HCT116 (cell line): Measurements from ENCODE around the gene MOB2. TPM values are rescaled to one million over a fixed set of nuclear protein-coding genes. Genes with fewer than 3 reads are reported as not detected.

Experiments used
- ATAC-seq: fragments of 200-7000 bp; cut with Tn5 transposase; 2 replicates; pipeline ENCODE4 v1.9.1; 2020; ENCODE audit warnings: mild to moderate bottlenecking, moderate library complexity
- BruUV-seq: library from RNA; stranded (reverse); fragments of 400-500 nt; replicated peaks from 2 replicates; lab custom pipeline; 2021; lab: Mats Ljungman, UMichigan
- CTCF ChIA-PET: fragments of 300-600 bp; sonication (Branson Sonifier 250); formaldehyde crosslinking; loops from one replicate; lab custom pipeline; 2021; ENCODE audit warnings: antibody characterized with exemption; lab: Charles Lee
- POLR2A ChIA-PET: fragments of 300-600, 350-600 bp; sonication (Branson Sonifier 250); formaldehyde crosslinking; loops from one replicate; lab custom pipeline; 2021; ENCODE audit warnings: antibody characterized with exemption; lab: Charles Lee
- RAD21 ChIA-PET, 2 experiments: fragments of 300-600 bp; sonication (Branson Sonifier 250); formaldehyde crosslinking; loops; one replicate each; lab custom pipeline; 2023; ENCODE audit warnings: low total read pairs in 2 of 2; ENCODE audit not compliant: uncharacterized antibody in 2 of 2, unreplicated experiment in 2 of 2, low non-redundant PET in 1 of 2; lab: Charles Lee
- DNase-seq: peaks from one replicate; pipeline ENCODE4 v3.0.0-alpha.2; 2010; ENCODE audit warnings: low read depth, low spot score
- H2AFZ ChIP-seq: fragments of 200-600 bp; shearing (Covaris generic), sonication (generic); 2 replicates; pipeline ENCODE4 v1.6.1; 2017; ENCODE audit warnings: low read depth, mixed run types, mixed read lengths, antibody characterized with exemption, low read length; ENCODE audit not compliant: poor library complexity, severe bottlenecking
- H3K27ac ChIP-seq: 2 replicates; pipeline ENCODE4 v1.5.1; 2012; ENCODE audit warnings: low read depth, low read length
- H3K27me3 ChIP-seq: fragments of 200-600 bp; sonication (generic); 2 replicates; pipeline ENCODE4 v1.6.1; 2016; ENCODE audit warnings: mixed run types, low read length, mixed read lengths; ENCODE audit not compliant: insufficient read depth
- H3K36me3 ChIP-seq, 2 experiments: fragments of 200-500 bp in 1 of 2; fragments of 200-600 bp in 1 of 2; sonication (Bioruptor generic) in 1 of 2; sonication (generic) in 1 of 2; 2 replicates each; pipeline versions ENCODE4 v1.5.1 to v1.6.1; 2014 to 2016; ENCODE audit warnings: low read length in 2 of 2, inconsistent platforms in 1 of 2, mixed read lengths in 1 of 2, mixed run types in 1 of 2; ENCODE audit not compliant: insufficient read depth in 2 of 2, control insufficient read depth in 1 of 2
- H3K4me1 ChIP-seq, 2 experiments: fragments of 200-600 bp in 1 of 2; sonication (generic) in 1 of 2; 2 replicates each; pipeline versions ENCODE4 v1.5.1 to v1.6.1; 2012 to 2017; ENCODE audit warnings: low read length in 2 of 2, inconsistent platforms in 1 of 2, mild to moderate bottlenecking in 1 of 2, mixed read lengths in 1 of 2, mixed run types in 1 of 2, moderate library complexity in 1 of 2; ENCODE audit not compliant: insufficient read depth in 2 of 2, control insufficient read depth in 1 of 2
- H3K4me2 ChIP-seq: fragments of 200-600 bp; sonication (generic); 2 replicates; pipeline ENCODE4 v1.6.1; 2017; ENCODE audit warnings: mixed run types, low read length, mixed read lengths
- H3K4me3 ChIP-seq, 2 experiments: fragments of 200-600 bp in 1 of 2; sonication (generic) in 1 of 2; replicated peaks in 1 of 2; 2 replicates each; pipeline ENCODE4 v1.5.1; 2011 to 2016; ENCODE audit warnings: low read length in 2 of 2, control low read depth in 1 of 2, low read depth in 1 of 2, mild to moderate bottlenecking in 1 of 2, mixed read lengths in 1 of 2, mixed run types in 1 of 2
- H3K79me2 ChIP-seq: fragments of 200-600 bp; sonication (generic); 2 replicates; pipeline ENCODE4 v1.6.1; 2017; ENCODE audit warnings: mild to moderate bottlenecking, mixed run types, low read length, moderate library complexity, mixed read lengths; ENCODE audit not compliant: insufficient read depth
- H3K9ac ChIP-seq: fragments of 200-600 bp; sonication (generic); 2 replicates; pipeline ENCODE4 v1.6.1; 2016; ENCODE audit warnings: low read length, mixed read lengths
- H3K9me2 ChIP-seq: fragments of 200-600 bp; sonication (generic), shearing (Covaris generic); 2 replicates; pipeline ENCODE4 v1.6.1; 2017; ENCODE audit warnings: mixed run types, mild to moderate bottlenecking, moderate library complexity; ENCODE audit not compliant: insufficient read depth
- H3K9me3 ChIP-seq, 2 experiments: fragments of 200-500 bp in 1 of 2; fragments of 200-600 bp in 1 of 2; sonication (Bioruptor generic) in 1 of 2; sonication (generic) in 1 of 2; 2 replicates each; pipeline ENCODE4 v1.6.1; 2014 to 2017; ENCODE audit warnings: low read length in 2 of 2, mixed read lengths in 2 of 2, inconsistent platforms in 1 of 2, low read depth in 1 of 2, mild to moderate bottlenecking in 1 of 2, mixed run types in 1 of 2, moderate library complexity in 1 of 2; ENCODE audit not compliant: control insufficient read depth in 1 of 2, insufficient read depth in 1 of 2
- H4K20me1 ChIP-seq: fragments of 200-600 bp; sonication (generic), shearing (Covaris generic); 2 replicates; pipeline ENCODE4 v1.6.1; 2017; ENCODE audit warnings: mixed run types, mild to moderate bottlenecking, moderate library complexity; ENCODE audit not compliant: insufficient read depth
- EZH2 ChIP-seq: fragments of 200-600 bp; sonication (generic); IDR thresholded peaks from 2 replicates; pipeline ENCODE4 v1.6.1; 2017; ENCODE audit warnings: antibody characterized with exemption, mixed run types
- POLR2AphosphoS5 ChIP-seq: IDR thresholded peaks from 2 replicates; pipeline ENCODE4 v1.6.1; 2011; ENCODE audit warnings: mild to moderate bottlenecking, low read depth, low read length, moderate library complexity
- intact Hi-C: fragments of 100-400 bp; cut with micrococcal nuclease; formaldehyde crosslinking; loops from 2 replicates; pipeline ENCODE4 v1.10.0; 2022
- total RNA-seq: library from RNA; stranded (reverse); gene quantifications from one replicate; pipeline ENCODE4 v1.2.1, GENCODE V29; 2021; ENCODE audit not compliant: unreplicated experiment
- TF ChIP-seq, protein P1 (sequence below): IDR thresholded peaks from 2 replicates; pipeline ENCODE4 v1.6.1; 2012; ENCODE audit warnings: low read depth
- TF ChIP-seq, protein P2 (sequence below): IDR thresholded peaks from 2 replicates; pipeline ENCODE4 v1.6.1; 2012

The MOB2 gene
- total RNA-seq, 1 experiment from 2014 or later: 25.7 TPM

DNA sequence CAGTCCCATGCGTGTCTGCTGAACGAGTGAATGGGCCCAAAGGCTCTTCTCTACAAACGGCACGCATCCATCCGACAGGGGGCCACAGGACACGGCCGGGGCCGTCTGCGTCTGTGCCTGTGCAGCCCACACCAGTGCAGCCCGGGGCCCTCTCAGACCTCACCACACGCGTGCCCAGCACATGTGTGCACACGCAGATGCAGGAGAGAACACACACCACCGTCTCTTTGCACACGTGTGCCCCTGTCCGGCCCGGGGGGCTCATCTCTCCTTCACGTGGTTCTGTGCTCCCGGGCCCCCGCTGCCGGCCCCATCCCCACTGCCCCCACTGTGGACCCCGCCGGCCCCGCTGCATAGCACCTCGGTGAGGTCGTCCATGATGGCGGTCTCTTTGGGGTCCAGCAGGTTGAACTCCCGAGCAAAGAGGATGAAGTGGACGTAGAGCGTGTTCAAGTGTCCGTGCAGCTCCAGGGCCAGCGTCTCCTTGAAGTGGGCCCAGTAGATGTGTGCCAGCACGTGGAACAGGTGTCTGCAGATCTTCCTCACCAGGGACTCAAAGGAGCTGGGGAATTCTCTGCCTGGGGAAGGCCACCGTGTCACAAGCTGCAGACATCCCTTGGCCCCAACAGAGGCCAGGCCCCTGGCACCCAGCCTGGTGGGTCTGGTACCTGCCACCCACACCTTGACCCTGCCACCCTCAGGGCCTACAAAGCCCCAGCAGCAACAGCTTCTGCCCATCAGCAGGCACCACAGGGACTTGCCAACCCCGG is 16.5 kb downstream of the MOB2 start:
- intact Hi-C loops: no loop called here
- no peaks in the 10 kb centered on the region for H3K36me3 ChIP-seq

More for the DNA sequence above, 16.5 kb downstream of the MOB2 start:
- Histone ChIP-seq H3K9ac (no peak overlapping the region), H2AFZ (no peak overlapping the region), H3K4me1 (no peaks in the 10 kb centered on the region), H4K20me1 (no peaks in the 10 kb centered on the region), H3K9me2 (no peaks in the 10 kb centered on the region), H3K27ac (no peak overlapping the region), H3K79me2 (no peaks in the 10 kb centered on the region)
- ATAC-seq: no peak
- CTCF ChIA-PET: no interaction called here
- RAD21 ChIA-PET: no interaction called here
- BruUV-seq: no TSS peak
- TF ChIP-seq, protein P1, sequence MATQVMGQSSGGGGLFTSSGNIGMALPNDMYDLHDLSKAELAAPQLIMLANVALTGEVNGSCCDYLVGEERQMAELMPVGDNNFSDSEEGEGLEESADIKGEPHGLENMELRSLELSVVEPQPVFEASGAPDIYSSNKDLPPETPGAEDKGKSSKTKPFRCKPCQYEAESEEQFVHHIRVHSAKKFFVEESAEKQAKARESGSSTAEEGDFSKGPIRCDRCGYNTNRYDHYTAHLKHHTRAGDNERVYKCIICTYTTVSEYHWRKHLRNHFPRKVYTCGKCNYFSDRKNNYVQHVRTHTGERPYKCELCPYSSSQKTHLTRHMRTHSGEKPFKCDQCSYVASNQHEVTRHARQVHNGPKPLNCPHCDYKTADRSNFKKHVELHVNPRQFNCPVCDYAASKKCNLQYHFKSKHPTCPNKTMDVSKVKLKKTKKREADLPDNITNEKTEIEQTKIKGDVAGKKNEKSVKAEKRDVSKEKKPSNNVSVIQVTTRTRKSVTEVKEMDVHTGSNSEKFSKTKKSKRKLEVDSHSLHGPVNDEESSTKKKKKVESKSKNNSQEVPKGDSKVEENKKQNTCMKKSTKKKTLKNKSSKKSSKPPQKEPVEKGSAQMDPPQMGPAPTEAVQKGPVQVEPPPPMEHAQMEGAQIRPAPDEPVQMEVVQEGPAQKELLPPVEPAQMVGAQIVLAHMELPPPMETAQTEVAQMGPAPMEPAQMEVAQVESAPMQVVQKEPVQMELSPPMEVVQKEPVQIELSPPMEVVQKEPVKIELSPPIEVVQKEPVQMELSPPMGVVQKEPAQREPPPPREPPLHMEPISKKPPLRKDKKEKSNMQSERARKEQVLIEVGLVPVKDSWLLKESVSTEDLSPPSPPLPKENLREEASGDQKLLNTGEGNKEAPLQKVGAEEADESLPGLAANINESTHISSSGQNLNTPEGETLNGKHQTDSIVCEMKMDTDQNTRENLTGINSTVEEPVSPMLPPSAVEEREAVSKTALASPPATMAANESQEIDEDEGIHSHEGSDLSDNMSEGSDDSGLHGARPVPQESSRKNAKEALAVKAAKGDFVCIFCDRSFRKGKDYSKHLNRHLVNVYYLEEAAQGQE: no peak
- TF ChIP-seq EZH2: no peak
- TF ChIP-seq, protein P2, sequence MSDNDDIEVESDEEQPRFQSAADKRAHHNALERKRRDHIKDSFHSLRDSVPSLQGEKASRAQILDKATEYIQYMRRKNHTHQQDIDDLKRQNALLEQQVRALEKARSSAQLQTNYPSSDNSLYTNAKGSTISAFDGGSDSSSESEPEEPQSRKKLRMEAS: no peak
- no peak for TF ChIP-seq POLR2AphosphoS5
- TF ChIP-seq, all 23 proteins: peak for 0
- POLR2A ChIA-PET: no interaction called here
- Histone ChIP-seq H3K4me3 (no peak overlapping the region), H3K27me3 (no peaks in the 10 kb centered on the region), H3K4me2 (no peak overlapping the region), H3K9me3 (no peaks in the 10 kb centered on the region)
- DNase-seq: no peak
